Measurements from ENCODE around the gene ADGRB3. TPM values are rescaled to one million over a fixed set of nuclear protein-coding genes. Genes with fewer than 3 reads are reported as not detected.

ADGRB3 gene
- total RNA-seq, 4 donors from 2014 or later: 5.3 to 15.6 (median 7.6) TPM

DNA sequence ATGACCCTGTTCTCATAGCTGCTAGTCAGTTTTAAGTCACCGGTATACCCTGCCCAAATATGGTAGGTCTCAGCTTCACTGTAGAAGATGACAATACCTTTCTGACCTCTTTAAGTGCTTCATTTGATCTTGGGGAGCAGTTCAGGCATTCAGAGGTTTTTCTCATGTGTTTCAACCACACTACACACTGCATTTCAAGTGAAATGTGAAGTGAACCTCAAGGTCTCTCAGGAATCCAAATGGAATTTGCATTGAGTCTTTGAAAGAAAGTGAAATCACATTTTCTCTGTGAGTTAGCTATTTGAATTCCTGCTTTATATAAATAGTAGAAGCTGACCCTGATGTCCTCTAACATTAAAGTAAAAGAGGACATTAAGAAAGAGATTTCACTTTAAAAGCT, 461.6 kb downstream of the ADGRB3 start:
- Histone ChIP-seq H3K36me3 (no peaks in the 10 kb centered on the region), H3K4me1 (no peaks in the 10 kb centered on the region), H3K27ac (no peak overlapping the region), H3K27me3 (no peaks in the 10 kb centered on the region), H3K9me3 (no peaks in the 10 kb centered on the region), H3K4me3 (no peak overlapping the region)
- no peak for DNase-seq
- intact Hi-C loops (cut with DNase I; ENCODE audit: low total_unique reads): no loop called here
- TF ChIP-seq, protein P1, sequence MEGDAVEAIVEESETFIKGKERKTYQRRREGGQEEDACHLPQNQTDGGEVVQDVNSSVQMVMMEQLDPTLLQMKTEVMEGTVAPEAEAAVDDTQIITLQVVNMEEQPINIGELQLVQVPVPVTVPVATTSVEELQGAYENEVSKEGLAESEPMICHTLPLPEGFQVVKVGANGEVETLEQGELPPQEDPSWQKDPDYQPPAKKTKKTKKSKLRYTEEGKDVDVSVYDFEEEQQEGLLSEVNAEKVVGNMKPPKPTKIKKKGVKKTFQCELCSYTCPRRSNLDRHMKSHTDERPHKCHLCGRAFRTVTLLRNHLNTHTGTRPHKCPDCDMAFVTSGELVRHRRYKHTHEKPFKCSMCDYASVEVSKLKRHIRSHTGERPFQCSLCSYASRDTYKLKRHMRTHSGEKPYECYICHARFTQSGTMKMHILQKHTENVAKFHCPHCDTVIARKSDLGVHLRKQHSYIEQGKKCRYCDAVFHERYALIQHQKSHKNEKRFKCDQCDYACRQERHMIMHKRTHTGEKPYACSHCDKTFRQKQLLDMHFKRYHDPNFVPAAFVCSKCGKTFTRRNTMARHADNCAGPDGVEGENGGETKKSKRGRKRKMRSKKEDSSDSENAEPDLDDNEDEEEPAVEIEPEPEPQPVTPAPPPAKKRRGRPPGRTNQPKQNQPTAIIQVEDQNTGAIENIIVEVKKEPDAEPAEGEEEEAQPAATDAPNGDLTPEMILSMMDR (IDR thresholded peaks at IDR 0.05): no peak
- no peak for TF ChIP-seq POLR2A (IDR thresholded peaks at IDR 0.05)

DNA sequence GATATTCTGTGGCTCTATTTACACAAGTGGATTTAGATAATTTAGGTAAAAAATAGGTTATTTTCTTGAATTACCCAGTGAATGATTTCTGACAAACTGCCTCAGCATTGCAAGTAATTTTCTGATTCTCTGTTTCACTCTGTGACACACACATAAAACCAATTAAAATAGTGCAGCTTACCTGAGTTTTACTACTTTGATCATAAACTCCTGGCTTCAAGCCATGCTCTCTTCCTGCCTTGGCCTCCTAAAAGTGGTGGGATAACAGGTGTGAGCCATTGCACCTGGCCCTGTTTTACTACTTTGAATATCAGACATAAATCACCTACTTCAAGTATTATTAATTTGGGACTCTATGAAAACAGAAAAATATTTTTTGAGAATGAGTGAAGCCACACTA, 462.9 kb downstream of the ADGRB3 start:
- intact Hi-C loops (cut with DNase I; ENCODE audit: low total_unique reads): no loop called here
- Histone ChIP-seq H3K9me3 (no peaks in the 10 kb centered on the region), H3K27me3 (no peaks in the 10 kb centered on the region), H3K36me3 (no peaks in the 10 kb centered on the region), H3K4me3 (no peak overlapping the region), H3K27ac (no peak overlapping the region), H3K4me1 (no peaks in the 10 kb centered on the region)
- TF ChIP-seq, protein P1 (IDR thresholded peaks at IDR 0.05): no peak
- TF ChIP-seq POLR2A (IDR thresholded peaks at IDR 0.05): no peak
- DNase-seq: no peak

DNA sequence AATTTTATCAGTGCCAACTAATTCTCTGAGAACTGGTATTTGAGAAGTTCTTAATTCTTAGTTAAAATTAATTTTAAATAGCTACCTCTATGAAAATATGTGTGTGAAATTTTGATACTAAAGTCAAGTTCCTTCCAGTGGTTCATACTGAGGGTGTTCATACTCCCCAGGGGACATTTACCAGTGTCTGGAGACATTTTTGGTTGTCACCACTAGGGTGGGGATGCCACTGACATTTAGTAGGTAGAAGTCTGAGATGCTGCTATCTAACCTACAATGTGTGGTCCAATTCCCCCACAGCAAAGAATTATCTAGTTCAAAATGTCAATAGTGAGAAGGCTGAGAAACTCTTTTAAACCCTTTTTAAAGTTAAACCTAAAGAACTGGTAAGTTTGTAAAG, 463.8 kb downstream of the ADGRB3 start:
- H3K27me3 ChIP-seq: no peaks in the 10 kb centered on the region
- H3K36me3 ChIP-seq: no peaks in the 10 kb centered on the region
- TF ChIP-seq, protein P1 (IDR thresholded peaks at IDR 0.05): no peak
- no peak for TF ChIP-seq POLR2A (IDR thresholded peaks at IDR 0.05)
- no peaks in the 10 kb centered on the region for H3K9me3 ChIP-seq
- H3K4me1 ChIP-seq: no peaks in the 10 kb centered on the region
- no peak overlapping the region for H3K4me3 ChIP-seq
- DNase-seq: no peak
- intact Hi-C loops (cut with DNase I; ENCODE audit: low total_unique reads): no loop called here
- no peak overlapping the region for H3K27ac ChIP-seq

DNA sequence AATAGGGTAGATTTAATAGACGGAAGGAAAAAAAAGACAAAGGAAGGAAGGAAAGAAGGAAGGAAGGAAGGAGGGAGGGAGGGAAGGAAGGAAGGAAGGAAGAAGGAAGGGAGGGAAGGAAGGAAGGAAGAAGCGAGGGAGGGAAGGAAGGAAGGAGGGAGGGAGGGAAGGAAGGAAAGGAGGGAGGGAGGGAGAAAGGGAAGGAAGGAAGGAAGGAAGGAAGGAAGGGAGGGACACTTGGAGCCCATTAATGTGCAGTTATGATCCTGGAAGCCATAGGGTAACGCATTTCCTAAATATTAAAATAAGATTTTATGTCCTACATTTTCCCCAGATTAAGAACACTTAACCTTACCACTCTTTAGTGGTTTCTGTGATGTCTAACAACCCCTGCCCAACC, 465.7 kb downstream of the ADGRB3 start:
- Histone ChIP-seq H3K9me3 (no peaks in the 10 kb centered on the region), H3K27me3 (no peaks in the 10 kb centered on the region), H3K4me3 (no peak overlapping the region), H3K4me1 (no peaks in the 10 kb centered on the region), H3K36me3 (no peaks in the 10 kb centered on the region), H3K27ac (no peak overlapping the region)
- no peak for DNase-seq
- no peak for TF ChIP-seq POLR2A (IDR thresholded peaks at IDR 0.05)
- TF ChIP-seq, protein P1 (IDR thresholded peaks at IDR 0.05): no peak
- intact Hi-C loops (cut with DNase I; ENCODE audit: low total_unique reads): no loop called here

DNA sequence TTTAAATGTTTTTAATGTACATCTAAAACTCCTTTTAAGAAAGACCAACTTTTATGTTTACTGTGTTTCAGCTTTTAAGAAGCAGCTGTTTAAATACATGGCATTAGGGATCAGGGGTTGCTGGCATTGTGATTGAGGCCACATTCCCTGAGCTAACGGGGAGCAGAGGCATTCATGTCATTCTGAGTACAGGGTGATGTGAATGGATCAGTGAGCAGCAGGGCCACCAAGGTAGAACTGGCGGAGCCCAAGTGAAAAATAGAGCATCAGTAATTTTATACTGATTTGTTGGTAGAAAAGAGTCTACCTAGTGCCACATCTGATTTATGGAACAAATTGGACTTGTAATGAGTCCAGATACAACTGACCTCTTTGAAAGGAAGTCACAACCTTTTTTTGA, 467.3 kb downstream of the ADGRB3 start:
- H3K36me3 ChIP-seq: no peaks in the 10 kb centered on the region
- no peaks in the 10 kb centered on the region for H3K4me1 ChIP-seq
- no peak for TF ChIP-seq POLR2A (IDR thresholded peaks at IDR 0.05)
- intact Hi-C loops (cut with DNase I; ENCODE audit: low total_unique reads): no loop called here
- H3K4me3 ChIP-seq: no peak overlapping the region
- H3K27ac ChIP-seq: no peak overlapping the region
- DNase-seq: no peak
- H3K27me3 ChIP-seq: no peaks in the 10 kb centered on the region
- H3K9me3 ChIP-seq: no peaks in the 10 kb centered on the region

DNA sequence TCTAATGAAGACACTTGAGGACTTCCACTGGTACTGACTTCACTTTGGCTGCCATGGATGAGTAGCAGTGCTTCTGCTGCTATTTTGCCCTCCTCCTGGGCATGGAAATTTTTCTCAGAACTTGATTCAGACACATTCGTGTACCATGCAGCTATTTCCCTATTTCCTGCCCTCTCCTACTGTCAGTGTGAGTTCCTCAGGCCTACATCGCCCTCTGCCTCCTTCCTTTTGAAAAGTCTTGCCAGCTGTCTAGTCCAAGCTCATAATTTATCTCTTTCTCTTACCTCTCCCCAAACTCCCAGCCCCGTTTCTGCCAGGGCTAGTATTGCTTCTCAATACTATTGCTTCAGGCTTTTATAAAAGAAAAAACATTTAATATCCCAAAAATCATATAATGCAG, 470.2 kb downstream of the ADGRB3 start:
- DNase-seq: no peak
- intact Hi-C loops (cut with DNase I; ENCODE audit: low total_unique reads): no loop called here
- no peaks in the 10 kb centered on the region for H3K36me3 ChIP-seq
- no peaks in the 10 kb centered on the region for H3K9me3 ChIP-seq
- H3K4me1 ChIP-seq: no peaks in the 10 kb centered on the region
- no peak overlapping the region for H3K4me3 ChIP-seq
- H3K27ac ChIP-seq: no peak overlapping the region
- TF ChIP-seq, protein P1 (IDR thresholded peaks at IDR 0.05): no peak
- no peak for TF ChIP-seq POLR2A (IDR thresholded peaks at IDR 0.05)
- H3K27me3 ChIP-seq: no peaks in the 10 kb centered on the region
